ENCODE measurements around the gene HHLA2. TPM values are rescaled to one million over a fixed set of nuclear protein-coding genes. Genes with fewer than 3 reads are reported as not detected.

Gene HHLA2
- total and polyA plus RNA-seq, 2 experiments from 2014 or later, result not detected

GRCh38 chr3:108398510-108398909 lies 102.2 kb downstream of the HHLA2 start (continued):
- no peak for TF ChIP-seq ETS1 (IDR thresholded peaks at IDR 0.05)
- TF ChIP-seq CTCF (conservative IDR thresholded peaks at IDR 0.05; ENCODE audit: low read depth in 2 of 2), result no peak
- no peak for TF ChIP-seq ZNF114 (CRISPR knock-in tag; IDR thresholded peaks at IDR 0.05)
- TF ChIP-seq STAT1 (IDR thresholded peaks at IDR 0.05; ENCODE audit: unreplicated experiment), result no peak
- no peak for TF ChIP-seq EZH2phosphoT487 (IDR thresholded peaks at IDR 0.05; ENCODE audit: unreplicated experiment)
- TF ChIP-seq NANOG (IDR thresholded peaks at IDR 0.05; ENCODE audit: borderline replicate concordance), result no peak
- TF ChIP-seq ZNF331 (CRISPR knock-in tag; IDR thresholded peaks at IDR 0.05; ENCODE audit: low read depth), result no peak
- TF ChIP-seq JUNB (IDR thresholded peaks at IDR 0.05; ENCODE audit: unreplicated experiment), result no peak

- H3K4me3 Mint-ChIP-seq, result no peak overlapping the region
- H2AFZ ChIP-seq, result no peak overlapping the region
- peaks cover 3% of the 10 kb centered on the region for H3K27me3 Mint-ChIP-seq (ENCODE audit: insufficient read depth, low read depth, poor library complexity)
- ATAC-seq (no peak), DNase-seq (ENCODE audit: low spot score) (no peak)
- H3K9me2 ChIP-seq (ENCODE audit: insufficient read depth), result peaks cover 1% of the 10 kb centered on the region; the same call in 1 of the 2 replicates
- no peaks in the 10 kb centered on the region for H3K27me3 ChIP-seq (ENCODE audit: insufficient read depth)
- no peak overlapping the region for H3K4me3 ChIP-seq
- H3K4me1 Mint-ChIP-seq, result peaks cover 15% of the 10 kb centered on the region; the same call in 2 of the 3 replicates
- H3K27ac ChIP-seq (ENCODE audit: low read depth), result no peak overlapping the region
- no peaks in the 10 kb centered on the region for H3K79me2 ChIP-seq (replicated peaks; ENCODE audit: insufficient read depth)
- no peaks in the 10 kb centered on the region for H3F3A ChIP-seq (replicated peaks; ENCODE audit: low read depth)
- no peaks in the 10 kb centered on the region for H3K36me3 ChIP-seq (ENCODE audit: insufficient read depth)
- H3K4me1 ChIP-seq (ENCODE audit: insufficient read depth), result no peaks in the 10 kb centered on the region
- no peak overlapping the region for H3K27ac Mint-ChIP-seq
- no peaks in the 10 kb centered on the region for H3K9me3 Mint-ChIP-seq
- H3K36me3 Mint-ChIP-seq (ENCODE audit: low read depth), result no peaks in the 10 kb centered on the region
- no peak overlapping the region for H3K4me2 ChIP-seq
- H4K20me1 ChIP-seq (replicated peaks; ENCODE audit: insufficient read depth), result no peaks in the 10 kb centered on the region
- TF ChIP-seq NANOG (IDR thresholded peaks at IDR 0.05; ENCODE audit: borderline replicate concordance), result no peak
- TF ChIP-seq ZNF331 (CRISPR knock-in tag; IDR thresholded peaks at IDR 0.05; ENCODE audit: low read depth), result no peak
- no peak for TF ChIP-seq POLR2AphosphoS5 (IDR thresholded peaks at IDR 0.05; ENCODE audit: low read depth)
- TF ChIP-seq JUNB (IDR thresholded peaks at IDR 0.05; ENCODE audit: unreplicated experiment), result no peak
- no peak for TF ChIP-seq EZH2 (IDR thresholded peaks at IDR 0.05; ENCODE audit: low read depth, unreplicated experiment)
- TF ChIP-seq STAT1 (IDR thresholded peaks at IDR 0.05; ENCODE audit: unreplicated experiment), result no peak
- no peak for TF ChIP-seq ZNF114 (CRISPR knock-in tag; IDR thresholded peaks at IDR 0.05)
- no peak for TF ChIP-seq EZH2phosphoT487 (IDR thresholded peaks at IDR 0.05; ENCODE audit: unreplicated experiment)
- no peak for TF ChIP-seq CREB1 (CRISPR knock-in tag; IDR thresholded peaks at IDR 0.05; ENCODE audit: low read depth)
- TF ChIP-seq CTCF (conservative IDR thresholded peaks at IDR 0.05; ENCODE audit: low read depth in 2 of 2), result no peak
- no peak for TF ChIP-seq ZNF462 (CRISPR knock-in tag; IDR thresholded peaks at IDR 0.05)
Measured at GRCh38 chr3:108401836-108402235, 105.5 kb downstream of the HHLA2 start.

All from GM23338 (cell line).